Left ventricle myocardium inferior (tissue), 1 donor: Measurements from ENCODE around the gene WDR82. TPM values are rescaled to one million over a fixed set of nuclear protein-coding genes. Genes with fewer than 3 reads are reported as not detected.
"Not testable (repeated sequence)": the region's sequence is repeated elsewhere in the genome, so short reads cannot be mapped to it uniquely, and the experiment has no call there.

ENCODE experiments used
- DNase-seq: peaks from one replicate; pipeline ENCODE4 v3.0.0-alpha.2; 2020
- H3K27ac ChIP-seq: fragments of 200-600 bp; replicated peaks from 2 replicates; pipeline ENCODE4 v1.8.0; 2021
- H3K27me3 ChIP-seq: fragments of 200-600 bp; 2 replicates; pipeline ENCODE4 v1.8.0; 2021; ENCODE audit warnings: low read depth
- H3K36me3 ChIP-seq: fragments of 200-600 bp; 2 replicates; pipeline ENCODE4 v1.8.0; 2021
- H3K4me1 ChIP-seq: fragments of 200-600 bp; 2 replicates; pipeline ENCODE4 v1.8.0; 2021
- H3K4me3 ChIP-seq: fragments of 200-600 bp; 2 replicates; pipeline ENCODE4 v1.8.0; 2021; ENCODE audit warnings: mild to moderate bottlenecking, moderate library complexity
- H3K9me3 ChIP-seq: fragments of 200-600 bp; replicated peaks from 2 replicates; pipeline ENCODE4 v1.8.0; 2021
- intact Hi-C: fragments of 100-400 bp; cut with micrococcal nuclease; formaldehyde crosslinking; loops from one replicate; pipeline ENCODE4 v1.11.0; 2022
- total RNA-seq: library from RNA; stranded (reverse); fragmentation: NEBNext Ultra II Directional; extraction: Animal tissue kit (Norgen Biotek cat#: 25700); gene quantifications from one replicate; pipeline ENCODE4 v1.2.1, GENCODE V29; 2021
- TF ChIP-seq, protein P1 (sequence below): fragments of 200-600 bp; IDR thresholded peaks from 2 replicates; pipeline ENCODE4 v1.8.0; 2021; ENCODE audit warnings: antibody characterized with exemption, mild to moderate bottlenecking, borderline replicate concordance
- donor health status: DM: no; HTN: yes; CAD: no; lungs with severe emphysema.

WDR82 gene
- total RNA-seq, 1 donor from 2014 or later: 61.6 TPM

DNA sequence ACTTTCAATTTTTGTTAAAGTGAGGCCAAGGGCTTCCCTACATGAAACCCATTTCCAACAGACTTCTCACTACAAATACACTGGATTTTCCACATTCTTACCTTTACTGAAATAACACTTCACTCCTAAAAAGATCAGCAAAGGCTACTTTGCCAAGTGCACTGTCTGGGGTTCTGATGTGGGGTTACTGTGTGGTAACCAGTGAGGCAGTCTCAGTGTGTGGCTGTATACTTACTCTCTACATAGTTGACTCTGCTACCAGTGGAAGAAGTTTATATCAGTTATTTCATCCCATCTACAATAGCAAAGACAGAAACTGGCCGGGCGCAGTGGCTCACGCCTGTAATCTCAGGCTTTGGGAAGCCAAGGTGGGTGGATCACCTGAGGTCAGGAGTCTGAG, 5.6 kb downstream of the WDR82 start:
- DNase-seq: no peak
- H3K4me1 ChIP-seq: peaks cover 99% of the 10 kb centered on the region
- H3K9me3 ChIP-seq: no peaks in the 10 kb centered on the region
- intact Hi-C loops: no loop called here
- H3K36me3 ChIP-seq: peaks cover 54% of the 10 kb centered on the region
- no peak overlapping the region for H3K4me3 ChIP-seq
- no peaks in the 10 kb centered on the region for H3K27me3 ChIP-seq
- TF ChIP-seq, protein P1, sequence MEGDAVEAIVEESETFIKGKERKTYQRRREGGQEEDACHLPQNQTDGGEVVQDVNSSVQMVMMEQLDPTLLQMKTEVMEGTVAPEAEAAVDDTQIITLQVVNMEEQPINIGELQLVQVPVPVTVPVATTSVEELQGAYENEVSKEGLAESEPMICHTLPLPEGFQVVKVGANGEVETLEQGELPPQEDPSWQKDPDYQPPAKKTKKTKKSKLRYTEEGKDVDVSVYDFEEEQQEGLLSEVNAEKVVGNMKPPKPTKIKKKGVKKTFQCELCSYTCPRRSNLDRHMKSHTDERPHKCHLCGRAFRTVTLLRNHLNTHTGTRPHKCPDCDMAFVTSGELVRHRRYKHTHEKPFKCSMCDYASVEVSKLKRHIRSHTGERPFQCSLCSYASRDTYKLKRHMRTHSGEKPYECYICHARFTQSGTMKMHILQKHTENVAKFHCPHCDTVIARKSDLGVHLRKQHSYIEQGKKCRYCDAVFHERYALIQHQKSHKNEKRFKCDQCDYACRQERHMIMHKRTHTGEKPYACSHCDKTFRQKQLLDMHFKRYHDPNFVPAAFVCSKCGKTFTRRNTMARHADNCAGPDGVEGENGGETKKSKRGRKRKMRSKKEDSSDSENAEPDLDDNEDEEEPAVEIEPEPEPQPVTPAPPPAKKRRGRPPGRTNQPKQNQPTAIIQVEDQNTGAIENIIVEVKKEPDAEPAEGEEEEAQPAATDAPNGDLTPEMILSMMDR: no peak
- H3K27ac ChIP-seq: no peak overlapping the region

DNA sequence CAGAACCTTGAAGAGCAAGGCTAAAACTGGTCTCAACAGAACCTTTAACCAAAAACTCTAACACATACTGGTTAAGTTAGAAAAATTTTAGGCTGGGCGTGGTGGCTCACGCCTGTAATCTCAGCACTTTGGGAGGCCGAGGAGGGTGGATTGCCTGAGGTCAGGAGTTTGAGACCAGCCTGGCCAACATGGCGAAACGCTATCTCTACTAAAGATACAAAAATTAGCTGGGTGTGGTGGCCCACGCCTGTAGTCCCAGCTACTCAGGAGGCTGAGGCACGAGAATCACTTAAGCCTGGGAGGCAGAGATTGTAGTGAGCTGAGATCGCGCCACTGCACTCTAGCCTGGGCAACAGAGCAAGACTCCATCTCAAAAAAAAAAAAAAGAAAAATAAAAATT, 6.3 kb downstream of the WDR82 start:
- peaks cover 61% of the 10 kb centered on the region for H3K36me3 ChIP-seq
- peaks cover 92% of the 10 kb centered on the region for H3K4me1 ChIP-seq
- H3K27ac ChIP-seq, intact Hi-C loops, H3K27me3 ChIP-seq, DNase-seq, H3K9me3 ChIP-seq, H3K4me3 ChIP-seq: not testable (repeated sequence)

DNA sequence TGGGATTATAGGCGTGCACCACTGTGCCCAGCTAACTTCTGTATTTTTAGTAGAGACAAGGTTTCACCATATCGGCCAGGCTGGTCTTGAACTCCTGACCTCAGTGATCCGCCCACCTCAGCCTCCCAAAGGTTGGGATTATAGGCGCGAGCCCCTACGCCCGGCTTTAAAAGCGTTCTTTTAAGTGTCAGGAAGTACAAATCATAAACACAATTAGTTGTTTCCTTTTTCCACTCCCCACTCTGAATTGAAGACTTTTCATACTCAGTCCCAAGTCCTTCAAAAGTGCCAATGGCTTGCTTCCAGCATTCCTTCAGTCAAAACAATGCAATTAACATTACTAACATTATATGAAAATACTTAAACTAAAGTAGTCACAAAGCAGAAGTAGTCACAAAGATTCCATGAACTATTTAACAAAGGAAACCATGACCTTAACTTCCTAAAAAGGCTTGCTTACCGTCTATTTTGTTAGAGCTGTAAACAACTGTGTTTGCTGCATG, 8.1 kb downstream of the WDR82 start:
- Histone ChIP-seq H3K4me3 (peak overlapping the region; percentile 1), H3K27ac (peak overlapping the region; percentile 67), H3K36me3 (peaks cover 79% of the 10 kb centered on the region), H3K4me1 (peaks cover 74% of the 10 kb centered on the region), H3K9me3 (no peaks in the 10 kb centered on the region), H3K27me3 (no peaks in the 10 kb centered on the region)
- intact Hi-C loops: no loop called here
- no peak for DNase-seq
- TF ChIP-seq, protein P1: no peak

GRCh38 chr3:52269776-52270175, 8.7 kb downstream of the WDR82 start:
- TF ChIP-seq, protein P1: no peak
- Histone ChIP-seq H3K27me3 (no peaks in the 10 kb centered on the region), H3K9me3 (no peaks in the 10 kb centered on the region), H3K27ac (peak overlapping the region; percentile 67), H3K4me3 (no peak overlapping the region), H3K4me1 (peaks cover 68% of the 10 kb centered on the region), H3K36me3 (peaks cover 80% of the 10 kb centered on the region)
- intact Hi-C loops: no loop called here
- no peak for DNase-seq

- Histone ChIP-seq H3K36me3 (peaks cover 86% of the 10 kb centered on the region), H3K4me3 (no peak overlapping the region), H3K4me1 (peaks cover 51% of the 10 kb centered on the region), H3K27ac (no peak overlapping the region), H3K27me3 (no peaks in the 10 kb centered on the region), H3K9me3 (no peaks in the 10 kb centered on the region)
- DNase-seq: no peak
- intact Hi-C loops: no loop called here
- TF ChIP-seq, protein P1: no peak
These were observed 10.4 kb downstream of the WDR82 start for GRCh38 chr3:52268036-52268435.

DNA sequence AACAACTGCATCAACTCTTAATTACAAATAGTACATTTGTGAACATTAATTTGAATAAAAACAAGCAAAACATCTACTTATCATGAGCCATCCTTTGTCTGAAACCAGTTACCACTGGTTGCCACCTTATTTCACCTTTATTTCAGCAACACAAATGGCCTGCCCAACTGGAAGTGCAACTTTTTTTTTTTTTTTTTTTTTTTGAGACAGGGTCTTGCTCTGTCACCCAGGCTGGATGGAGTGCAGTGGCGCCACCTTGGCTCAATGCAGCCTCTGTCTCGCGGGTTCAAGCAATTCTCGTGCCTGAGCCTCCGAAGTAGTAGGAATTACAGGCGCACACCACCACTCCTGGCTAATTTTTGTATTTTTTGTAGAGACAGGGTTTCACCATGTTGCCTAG, 13.1 kb downstream of the WDR82 start:
- no peak overlapping the region for H3K4me3 ChIP-seq
- peaks cover 30% of the 10 kb centered on the region for H3K4me1 ChIP-seq
- H3K27ac ChIP-seq: no peak overlapping the region
- TF ChIP-seq, protein P1: no peak
- intact Hi-C loops: no loop called here
- no peaks in the 10 kb centered on the region for H3K9me3 ChIP-seq
- H3K27me3 ChIP-seq: no peaks in the 10 kb centered on the region
- H3K36me3 ChIP-seq: peaks cover 100% of the 10 kb centered on the region
- DNase-seq: no peak
